HG02970 (cell line): Measurements from ENCODE around the gene COPS3.

Source experiments
- ATAC-seq: cut with Tn5 transposase; IDR thresholded peaks from one replicate; pipeline ENCODE4 v1.9.1; 2021; ENCODE audit warnings: mild to moderate bottlenecking, moderate library complexity, moderate number of reproducible peaks; ENCODE audit not compliant: unreplicated experiment, low FRiP score

The COPS3 gene

GRCh38 chr17:17224137-17224536 is 56.9 kb downstream of the COPS3 start:
- ATAC-seq, result no peak

GRCh38 chr17:17223736-17224135 is 57.3 kb downstream of the COPS3 start:
- no peak for ATAC-seq

- no peak for ATAC-seq
These were observed 59.7 kb downstream of the COPS3 start for GRCh38 chr17:17221329-17221728.

- ATAC-seq, result no peak
These were observed 60.5 kb downstream of the COPS3 start for GRCh38 chr17:17220529-17220928.

- no peak for ATAC-seq
These were observed 63.1 kb downstream of the COPS3 start for GRCh38 chr17:17217995-17218394.

- no peak for ATAC-seq
These were observed 64.3 kb downstream of the COPS3 start for GRCh38 chr17:17216776-17217175.

- no peak for ATAC-seq
These were observed 64.8 kb downstream of the COPS3 start for GRCh38 chr17:17216236-17216635.

- ATAC-seq, result no peak
These were observed 65.5 kb downstream of the COPS3 start for GRCh38 chr17:17215575-17215974.

- ATAC-seq, result no peak
These were observed 66.2 kb downstream of the COPS3 start for GRCh38 chr17:17214646-17215436.

GRCh38 chr17:17213775-17214174 is 67.3 kb downstream of the COPS3 start:
- no peak for ATAC-seq

- no peak for ATAC-seq
These were observed 73.0 kb downstream of the COPS3 start for GRCh38 chr17:17207998-17208397.

GRCh38 chr17:17206913-17207335 is 74.1 kb downstream of the COPS3 start:
- ATAC-seq, result no peak

GRCh38 chr17:17206124-17206912 is 74.7 kb downstream of the COPS3 start, which contains the start of gene PLD6:
Gene PLD6 (minus strand): TSS chr17:17206333. CDS start chr17:17206286, 47 bp downstream.
- ATAC-seq, result no peak

- ATAC-seq, result no peak
These were observed 75.5 kb downstream of the COPS3 start for GRCh38 chr17:17205368-17206123.

- ATAC-seq, result no peak
These were observed 76.3 kb downstream of the COPS3 start for GRCh38 chr17:17204635-17205231.

- no peak for ATAC-seq
These were observed 76.9 kb downstream of the COPS3 start for GRCh38 chr17:17204041-17204591.

- ATAC-seq, result no peak
These were observed 77.8 kb downstream of the COPS3 start for GRCh38 chr17:17203173-17203730.

- no peak for ATAC-seq
These were observed 79.1 kb downstream of the COPS3 start for GRCh38 chr17:17201907-17202306.

- no peak for ATAC-seq
These were observed 79.8 kb downstream of the COPS3 start for GRCh38 chr17:17201271-17201670.

GRCh38 chr17:17200831-17201230 is 80.2 kb downstream of the COPS3 start:
- no peak for ATAC-seq
